Measurements from ENCODE around the gene SYNJ1.
A peak's percentile ranks its signal among the peaks of the same experiment; 100 is the strongest.

Gene SYNJ1

GRCh38 chr21:32726839-32727686 lies 750 bp downstream of the SYNJ1 start:
- H3K9me3 Mint-ChIP-seq, result no peaks in the 10 kb centered on the region
- peaks cover 15% of the 10 kb centered on the region for H3K36me3 Mint-ChIP-seq (ENCODE audit: low read depth)
- peak overlapping the region; percentile 99 for H3K27ac Mint-ChIP-seq
- peaks cover 38% of the 10 kb centered on the region for H3K4me1 Mint-ChIP-seq (ENCODE audit: low read depth)
- H3K4me3 Mint-ChIP-seq, result peak overlapping the region; percentile 100
- DNase-seq (ENCODE audit: low spot score), result peak; percentile 31
- H3K27me3 Mint-ChIP-seq (ENCODE audit: low read depth), result no peaks in the 10 kb centered on the region

- no peaks in the 10 kb centered on the region for H3K27me3 Mint-ChIP-seq (ENCODE audit: low read depth)
- H3K9me3 Mint-ChIP-seq, result peaks cover 4% of the 10 kb centered on the region
- no peak for DNase-seq (ENCODE audit: low spot score)
- H3K4me3 Mint-ChIP-seq, result no peak overlapping the region
- peaks cover 13% of the 10 kb centered on the region for H3K4me1 Mint-ChIP-seq (ENCODE audit: low read depth)
- H3K27ac Mint-ChIP-seq, result no peak overlapping the region
- peaks cover 44% of the 10 kb centered on the region for H3K36me3 Mint-ChIP-seq (ENCODE audit: low read depth)
These were observed 8.7 kb downstream of the SYNJ1 start for GRCh38 chr21:32719085-32719484.

DNA sequence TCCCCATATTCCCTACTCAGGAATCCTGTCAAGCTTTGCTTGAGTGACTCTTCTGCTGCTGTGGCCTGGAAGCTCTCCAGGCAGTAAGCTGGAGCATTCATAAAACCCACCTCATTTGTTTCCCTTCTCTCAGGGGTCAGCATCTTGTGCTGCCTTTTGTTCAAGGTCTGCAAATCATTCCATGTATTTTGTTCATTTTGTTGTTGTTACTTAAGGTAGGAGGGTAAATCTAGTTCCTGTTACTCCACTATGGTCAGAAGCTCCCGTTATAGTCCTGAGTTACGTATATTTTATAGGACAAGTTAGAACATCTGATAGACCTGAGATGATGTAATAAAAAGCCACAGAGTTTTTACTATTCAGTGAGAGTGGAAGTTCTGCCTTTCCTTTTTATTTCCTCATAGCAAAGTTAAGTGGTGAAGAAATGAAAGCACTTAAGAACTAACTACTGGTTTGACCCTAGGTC lies 9.9 kb downstream of the SYNJ1 start:
- H3K27me3 Mint-ChIP-seq (ENCODE audit: low read depth), result no peaks in the 10 kb centered on the region
- no peak overlapping the region for H3K27ac Mint-ChIP-seq
- H3K36me3 Mint-ChIP-seq (ENCODE audit: low read depth), result peaks cover 40% of the 10 kb centered on the region

GRCh38 chr21:32716486-32716885 lies 11.3 kb downstream of the SYNJ1 start:
- Mint-ChIP-seq H3K36me3 (ENCODE audit: low read depth) (peaks cover 39% of the 10 kb centered on the region), H3K4me1 (ENCODE audit: low read depth) (peaks cover 20% of the 10 kb centered on the region), H3K27me3 (ENCODE audit: low read depth) (no peaks in the 10 kb centered on the region), H3K4me3 (no peak overlapping the region), H3K27ac (no peak overlapping the region), H3K9me3 (peaks cover 4% of the 10 kb centered on the region)
- no peak for DNase-seq (ENCODE audit: low spot score)

More for the DNA sequence above, 9.9 kb downstream of the SYNJ1 start:
- no peak for DNase-seq (ENCODE audit: low spot score)
- Mint-ChIP-seq H3K9me3 (peaks cover 4% of the 10 kb centered on the region), H3K4me1 (ENCODE audit: low read depth) (peaks cover 11% of the 10 kb centered on the region), H3K4me3 (no peak overlapping the region)

GRCh38 chr21:32713726-32714125 lies 14.1 kb downstream of the SYNJ1 start:
- Mint-ChIP-seq H3K4me1 (ENCODE audit: low read depth) (peaks cover 17% of the 10 kb centered on the region), H3K9me3 (peaks cover 4% of the 10 kb centered on the region), H3K4me3 (no peak overlapping the region), H3K27ac (no peak overlapping the region), H3K36me3 (ENCODE audit: low read depth) (peaks cover 26% of the 10 kb centered on the region), H3K27me3 (ENCODE audit: low read depth) (no peaks in the 10 kb centered on the region)
- no peak for DNase-seq (ENCODE audit: low spot score)

DNA sequence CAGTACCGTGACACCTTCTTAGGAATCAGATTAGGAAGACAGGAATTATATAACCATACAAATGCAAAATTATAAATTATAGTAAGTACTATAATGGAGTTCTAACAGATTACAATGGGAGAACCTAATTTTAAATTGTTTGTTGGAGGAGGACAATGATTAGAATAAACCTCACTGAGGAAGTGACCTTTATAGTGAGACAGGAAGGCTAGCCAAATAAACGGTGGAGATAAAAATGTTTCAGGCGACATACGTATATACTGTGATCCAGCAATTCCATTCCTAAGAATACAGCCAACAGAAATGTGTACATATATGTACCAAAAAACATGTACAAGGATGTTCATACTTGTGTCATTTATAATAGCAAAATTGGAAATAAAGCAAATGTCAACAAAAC lies 15.2 kb downstream of the SYNJ1 start:
- H3K4me3 Mint-ChIP-seq, result no peak overlapping the region
- no peak overlapping the region for H3K27ac Mint-ChIP-seq
- H3K9me3 Mint-ChIP-seq, result peaks cover 4% of the 10 kb centered on the region
- no peaks in the 10 kb centered on the region for H3K27me3 Mint-ChIP-seq (ENCODE audit: low read depth)
- peaks cover 22% of the 10 kb centered on the region for H3K36me3 Mint-ChIP-seq (ENCODE audit: low read depth)
- no peak for DNase-seq (ENCODE audit: low spot score)
- H3K4me1 Mint-ChIP-seq (ENCODE audit: low read depth), result peaks cover 17% of the 10 kb centered on the region

DNA sequence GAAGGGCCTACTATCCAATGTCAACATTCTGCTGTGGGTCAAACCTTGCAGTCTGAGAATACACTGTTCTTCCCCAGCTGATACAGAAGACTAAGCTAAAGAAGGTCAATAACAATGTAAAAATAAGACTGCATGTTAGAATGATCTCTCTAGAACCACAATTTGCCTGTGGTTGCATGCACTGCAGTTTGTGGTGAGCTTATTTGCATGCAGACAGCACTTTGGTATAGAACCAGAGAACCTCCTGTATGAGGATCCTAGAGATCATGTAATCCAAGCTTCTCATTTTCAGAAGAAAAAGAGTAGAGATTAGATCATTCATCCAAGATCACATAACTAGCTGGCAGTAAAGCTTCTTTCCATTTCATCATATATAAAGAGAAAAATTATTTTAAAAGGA lies 15.8 kb downstream of the SYNJ1 start:
- H3K4me3 Mint-ChIP-seq, result peak overlapping the region; percentile 10
- H3K4me1 Mint-ChIP-seq (ENCODE audit: low read depth), result peaks cover 17% of the 10 kb centered on the region
- peaks cover 4% of the 10 kb centered on the region for H3K9me3 Mint-ChIP-seq
- peak overlapping the region; percentile 37 for H3K27ac Mint-ChIP-seq
- no peaks in the 10 kb centered on the region for H3K27me3 Mint-ChIP-seq (ENCODE audit: low read depth)
- H3K36me3 Mint-ChIP-seq (ENCODE audit: low read depth), result peaks cover 17% of the 10 kb centered on the region
- DNase-seq (ENCODE audit: low spot score), result peak; percentile 27

- H3K27ac Mint-ChIP-seq, result no peak overlapping the region
- H3K4me1 Mint-ChIP-seq (ENCODE audit: low read depth), result peaks cover 14% of the 10 kb centered on the region
- H3K27me3 Mint-ChIP-seq (ENCODE audit: low read depth), result no peaks in the 10 kb centered on the region
- DNase-seq (ENCODE audit: low spot score), result no peak
- no peaks in the 10 kb centered on the region for H3K9me3 Mint-ChIP-seq
- H3K4me3 Mint-ChIP-seq, result no peak overlapping the region
- H3K36me3 Mint-ChIP-seq (ENCODE audit: low read depth), result peaks cover 12% of the 10 kb centered on the region
These were observed 16.8 kb downstream of the SYNJ1 start for GRCh38 chr21:32710987-32711386.

DNA sequence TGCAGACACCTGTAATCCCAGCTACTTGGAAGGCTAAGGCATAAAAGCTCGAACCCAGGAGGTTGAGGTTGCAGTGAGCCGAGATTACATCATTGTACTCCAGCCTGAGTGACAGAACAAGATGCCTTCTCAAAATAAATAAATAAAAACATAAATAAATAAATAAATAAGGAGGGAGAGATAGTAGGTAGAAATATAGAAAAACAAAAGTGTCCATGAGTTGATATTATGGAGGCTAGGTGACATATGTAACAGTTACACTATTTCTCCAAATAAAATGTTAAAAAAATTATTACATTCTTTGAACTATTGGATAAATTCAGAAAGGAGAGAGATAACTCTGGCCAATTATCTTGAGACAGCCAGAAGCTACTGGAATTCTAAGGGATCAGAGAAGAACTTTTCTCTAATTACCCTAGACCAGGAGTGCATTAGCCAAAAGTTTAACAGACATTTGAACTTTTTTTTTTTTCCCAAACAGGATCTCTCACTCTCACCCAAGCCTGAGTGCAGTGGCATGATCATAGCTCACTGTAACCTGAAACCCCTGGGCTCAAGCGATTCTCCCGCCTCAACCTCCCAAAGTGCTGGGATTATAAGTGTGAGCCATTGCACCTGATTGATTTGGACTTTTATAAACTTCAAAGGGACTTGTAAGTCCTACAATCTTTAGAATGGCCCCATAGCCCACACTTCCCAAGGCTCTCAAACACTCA lies 17.6 kb downstream of the SYNJ1 start:
- Mint-ChIP-seq H3K27ac (no peak overlapping the region), H3K36me3 (ENCODE audit: low read depth) (peaks cover 12% of the 10 kb centered on the region), H3K4me1 (ENCODE audit: low read depth) (peaks cover 14% of the 10 kb centered on the region), H3K27me3 (ENCODE audit: low read depth) (no peaks in the 10 kb centered on the region), H3K4me3 (no peak overlapping the region), H3K9me3 (no peaks in the 10 kb centered on the region)
- DNase-seq (ENCODE audit: low spot score), result no peak

- no peaks in the 10 kb centered on the region for H3K27me3 Mint-ChIP-seq (ENCODE audit: low read depth)
- no peak overlapping the region for H3K27ac Mint-ChIP-seq
- peak overlapping the region; percentile 52 for H3K4me3 Mint-ChIP-seq
- H3K36me3 Mint-ChIP-seq (ENCODE audit: low read depth), result peaks cover 8% of the 10 kb centered on the region
- no peak for DNase-seq (ENCODE audit: low spot score)
- H3K9me3 Mint-ChIP-seq, result no peaks in the 10 kb centered on the region
- peaks cover 16% of the 10 kb centered on the region for H3K4me1 Mint-ChIP-seq (ENCODE audit: low read depth)
These were observed 19.7 kb downstream of the SYNJ1 start for GRCh38 chr21:32708069-32708468.

DNA sequence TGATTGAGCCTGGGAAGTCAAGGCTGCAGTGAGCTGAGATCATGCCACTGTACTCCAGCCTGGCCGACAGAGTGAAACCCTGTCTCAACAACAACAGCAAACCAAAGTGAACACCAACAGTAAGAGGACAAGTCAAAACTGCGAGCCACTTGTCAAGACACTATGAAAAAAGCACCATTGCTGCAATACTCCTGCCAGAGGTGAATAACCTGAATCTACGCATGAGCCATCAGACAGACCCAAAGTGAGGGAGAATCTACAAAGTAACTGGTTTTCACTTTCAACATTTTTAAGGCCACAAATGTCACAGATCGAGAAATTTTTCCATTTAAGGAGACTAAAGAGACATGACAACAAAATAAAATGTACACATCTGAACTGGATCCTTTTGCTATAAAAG lies 21.9 kb downstream of the SYNJ1 start:
- no peaks in the 10 kb centered on the region for H3K27me3 Mint-ChIP-seq (ENCODE audit: low read depth)
- no peak for DNase-seq (ENCODE audit: low spot score)
- H3K4me3 Mint-ChIP-seq, result no peak overlapping the region
- H3K27ac Mint-ChIP-seq, result no peak overlapping the region
- H3K36me3 Mint-ChIP-seq (ENCODE audit: low read depth), result peaks cover 6% of the 10 kb centered on the region
- peaks cover 14% of the 10 kb centered on the region for H3K4me1 Mint-ChIP-seq (ENCODE audit: low read depth)
- no peaks in the 10 kb centered on the region for H3K9me3 Mint-ChIP-seq

DNA sequence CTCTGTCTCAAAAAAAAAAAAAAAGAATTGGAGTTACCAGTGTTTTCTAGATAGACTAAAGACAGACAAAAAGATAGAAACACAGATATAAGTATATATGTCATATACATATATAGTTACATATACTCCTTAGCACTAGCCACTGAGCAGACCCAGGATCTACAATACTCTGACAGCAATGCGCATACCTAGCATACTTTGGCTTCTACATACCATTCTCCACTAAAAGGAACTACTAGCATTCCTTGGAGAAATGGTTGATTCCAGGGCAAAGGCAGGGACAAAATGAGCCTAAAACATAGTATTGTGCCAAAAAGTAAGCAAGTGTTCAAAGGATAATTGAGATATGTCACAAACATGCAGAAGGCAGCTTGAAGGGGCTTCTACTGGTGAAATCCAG lies 22.7 kb downstream of the SYNJ1 start:
- no peak overlapping the region for H3K4me3 Mint-ChIP-seq

DNA sequence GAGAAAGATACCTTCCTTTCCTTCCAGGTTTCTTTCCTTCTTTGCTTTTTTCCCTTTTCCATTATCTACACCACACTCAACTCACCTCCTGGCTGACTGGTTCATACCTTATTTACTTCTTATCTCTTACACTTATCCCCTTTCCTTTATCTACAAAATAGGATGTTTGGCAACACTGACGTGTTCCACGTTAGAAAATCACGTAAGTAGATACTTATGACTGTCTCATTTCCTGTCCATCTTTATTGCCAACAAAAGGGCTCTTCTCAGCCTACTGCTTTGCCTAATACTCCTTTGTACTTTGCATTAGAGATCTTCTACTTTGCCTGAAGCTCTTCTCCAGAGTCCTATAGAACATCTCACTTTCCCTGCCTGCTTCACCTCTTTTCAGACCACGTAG lies 25.1 kb downstream of the SYNJ1 start:
- peaks cover 8% of the 10 kb centered on the region for H3K36me3 Mint-ChIP-seq (ENCODE audit: low read depth)
- H3K4me1 Mint-ChIP-seq (ENCODE audit: low read depth), result peaks cover 12% of the 10 kb centered on the region
- H3K4me3 Mint-ChIP-seq, result no peak overlapping the region
- H3K27ac Mint-ChIP-seq, result no peak overlapping the region
- H3K27me3 Mint-ChIP-seq (ENCODE audit: low read depth), result no peaks in the 10 kb centered on the region
- H3K9me3 Mint-ChIP-seq, result no peaks in the 10 kb centered on the region
- DNase-seq (ENCODE audit: low spot score), result no peak

More for the DNA sequence above, 22.7 kb downstream of the SYNJ1 start:
- Mint-ChIP-seq H3K27ac (no peak overlapping the region), H3K36me3 (ENCODE audit: low read depth) (peaks cover 6% of the 10 kb centered on the region), H3K4me1 (ENCODE audit: low read depth) (peaks cover 14% of the 10 kb centered on the region), H3K27me3 (ENCODE audit: low read depth) (no peaks in the 10 kb centered on the region), H3K9me3 (no peaks in the 10 kb centered on the region)
- DNase-seq (ENCODE audit: low spot score), result no peak

GRCh38 chr21:32698971-32699693 lies 28.7 kb downstream of the SYNJ1 start:
- Mint-ChIP-seq H3K27ac (no peak overlapping the region), H3K9me3 (no peaks in the 10 kb centered on the region), H3K27me3 (ENCODE audit: low read depth) (no peaks in the 10 kb centered on the region), H3K36me3 (ENCODE audit: low read depth) (peaks cover 5% of the 10 kb centered on the region), H3K4me1 (ENCODE audit: low read depth) (peaks cover 12% of the 10 kb centered on the region), H3K4me3 (no peak overlapping the region)
- DNase-seq (ENCODE audit: low spot score), result no peak

All from T-helper 2 cell treated with Interferon-gamma antibody and Interleukin-4, amounts not matched to agents 5 μg/mL and 100 μg/mL, for 36 hours (primary cell).